Measurements from ENCODE around the gene ANXA2. TPM values are rescaled to one million over a fixed set of nuclear protein-coding genes. Genes with fewer than 3 reads are reported as not detected.

The ANXA2 gene
- polyA plus RNA-seq, 1 of the 3 experiments (the other 2 are of a cell fraction), result 4,669 TPM

- no peaks in the 10 kb centered on the region for H3K9me3 ChIP-seq
- no peak overlapping the region; a peak in 1 of 4 replicates for H3K4me3 ChIP-seq (ENCODE audit: low read depth in 2 of 2, low read length in 1 of 2)
- H3K27ac ChIP-seq (ENCODE audit: low read depth in 2 of 2, low read length in 1 of 2), result peak overlapping the region; percentile 39 to 83; a peak in 3 of 4 replicates
- POLR2A ChIA-PET, result no interaction called here
- H2AFZ ChIP-seq (ENCODE audit: low read depth), result no peak overlapping the region
- peaks cover 31% of the 10 kb centered on the region for H3K79me2 ChIP-seq (ENCODE audit: insufficient read depth)
- no peak for DNase-seq
- no peaks in the 10 kb centered on the region for H3K27me3 ChIP-seq (ENCODE audit: insufficient read depth)
- no peaks in the 10 kb centered on the region for H3K9me2 ChIP-seq
- peaks cover 31% of the 10 kb centered on the region for H3F3A ChIP-seq (replicated peaks; ENCODE audit: insufficient read depth)
- WGBS (ENCODE audit: low lambda C conversion rate), result 9% methylated on average over 2 of the region's 2 CpGs
- CTCF ChIA-PET, result interaction anchor here (0.7 to 1.1 kb wide), 2 partner anchors 68 to 99 kb away, joined by 3 read pairs; no protein-coding TSS in a partner anchor
- peaks cover 0 to 16% of the 10 kb centered on the region in 2 experiments; a peak in 3 of 4 replicates for H3K4me1 ChIP-seq (ENCODE audit: control insufficient read depth in 1 of 2, insufficient read depth in 2 of 2, low read depth in 1 of 2, low read length in 1 of 2)
- TF ChIP-seq TCF12 (IDR thresholded peaks at IDR 0.05) (peak; percentile 68), JUND (IDR thresholded peaks at IDR 0.05) (peak; percentile 71), FOSL2 (IDR thresholded peaks at IDR 0.05; ENCODE audit: borderline replicate concordance, low read depth) (peak; percentile 78), EP300 (IDR thresholded peaks at IDR 0.05; ENCODE audit: borderline replicate concordance in 1 of 2, low read depth in 1 of 2, low read length in 1 of 2) (peak in 1 of 2 experiments; percentile 39; a peak in 1 of 4 replicates), NFIC (IDR thresholded peaks at IDR 0.05; ENCODE audit: borderline replicate concordance) (peak; percentile 78), FOXM1 (IDR thresholded peaks at IDR 0.05; ENCODE audit: low read depth) (no peak), REST (IDR thresholded peaks at IDR 0.05; ENCODE audit: low read depth, low read length) (no peak), YY1 (IDR thresholded peaks at IDR 0.05; ENCODE audit: low read depth) (0 out of 2 replicates have a peak, but pooled peaks have one; percentile 22)
- TF ChIP-seq, protein P1, sequence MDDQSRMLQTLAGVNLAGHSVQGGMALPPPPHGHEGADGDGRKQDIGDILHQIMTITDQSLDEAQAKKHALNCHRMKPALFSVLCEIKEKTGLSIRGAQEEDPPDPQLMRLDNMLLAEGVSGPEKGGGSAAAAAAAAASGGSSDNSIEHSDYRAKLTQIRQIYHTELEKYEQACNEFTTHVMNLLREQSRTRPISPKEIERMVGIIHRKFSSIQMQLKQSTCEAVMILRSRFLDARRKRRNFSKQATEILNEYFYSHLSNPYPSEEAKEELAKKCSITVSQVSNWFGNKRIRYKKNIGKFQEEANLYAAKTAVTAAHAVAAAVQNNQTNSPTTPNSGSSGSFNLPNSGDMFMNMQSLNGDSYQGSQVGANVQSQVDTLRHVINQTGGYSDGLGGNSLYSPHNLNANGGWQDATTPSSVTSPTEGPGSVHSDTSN (IDR thresholded peaks at IDR 0.05), result peak; percentile 75; the same call in 1 of the 2 replicates
- H3K36me3 ChIP-seq (replicated peaks in 1 of 2; ENCODE audit: control insufficient read depth in 1 of 2, insufficient read depth in 2 of 2, low read length in 1 of 2), result peaks cover 10 to 24% of the 10 kb centered on the region in 2 experiments
- peak overlapping the region; percentile 9; the same call in 1 of the 2 replicates for H3K9ac ChIP-seq
- H4K20me1 ChIP-seq (ENCODE audit: insufficient read depth), result no peaks in the 10 kb centered on the region
- H3K4me2 ChIP-seq, result peak overlapping the region; percentile 59
These were observed 29.2 kb upstream of the ANXA2 start for GRCh38 chr15:60426870-60427508.

DNA sequence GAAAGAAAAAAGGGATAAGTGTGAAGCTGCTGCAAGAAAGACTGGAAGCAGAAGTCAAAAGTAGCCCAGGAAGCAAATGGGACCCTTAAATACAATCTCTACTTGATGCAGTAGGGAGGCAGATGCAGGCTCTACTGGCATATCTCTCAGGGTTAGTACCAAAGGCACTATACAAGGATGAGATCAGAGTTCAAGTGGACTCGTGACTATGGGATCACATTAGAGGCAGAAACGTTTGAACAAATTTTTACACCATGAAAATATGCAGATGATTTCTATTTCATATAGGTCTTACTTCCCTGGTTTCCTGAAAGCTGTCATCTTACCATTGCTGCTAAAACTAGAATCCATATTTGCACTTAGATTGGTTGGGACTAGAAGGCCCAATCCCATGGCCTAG, 27.7 kb upstream of the ANXA2 start:
- 89% methylated on average over 2 of the region's 2 CpGs for WGBS (ENCODE audit: low lambda C conversion rate)
- Histone ChIP-seq H3K9ac (no peak overlapping the region), H4K20me1 (ENCODE audit: insufficient read depth) (no peaks in the 10 kb centered on the region), H3K36me3 (replicated peaks in 1 of 2; ENCODE audit: control insufficient read depth in 1 of 2, insufficient read depth in 2 of 2, low read length in 1 of 2) (peaks cover 7 to 19% of the 10 kb centered on the region in 2 experiments), H3K27me3 (ENCODE audit: insufficient read depth) (no peaks in the 10 kb centered on the region), H3K4me2 (no peak overlapping the region), H2AFZ (ENCODE audit: low read depth) (no peak overlapping the region), H3K9me2 (no peaks in the 10 kb centered on the region), H3K9me3 (no peaks in the 10 kb centered on the region), H3K79me2 (ENCODE audit: insufficient read depth) (peaks cover 37% of the 10 kb centered on the region), H3F3A (replicated peaks; ENCODE audit: insufficient read depth) (peaks cover 46% of the 10 kb centered on the region), H3K4me3 (ENCODE audit: low read depth in 2 of 2, low read length in 1 of 2) (no peak overlapping the region), H3K4me1 (ENCODE audit: control insufficient read depth in 1 of 2, insufficient read depth in 2 of 2, low read depth in 1 of 2, low read length in 1 of 2) (peaks cover 0 to 29% of the 10 kb centered on the region in 2 experiments; a peak in 3 of 4 replicates), H3K27ac (ENCODE audit: low read depth in 2 of 2, low read length in 1 of 2) (no peak overlapping the region)
- ChIA-PET POLR2A (no interaction called here), CTCF (interaction anchor here (0.7 to 1.1 kb wide), 2 partner anchors 18 to 95 kb away, joined by 3 read pairs; no protein-coding TSS in a partner anchor)
- DNase-seq, result no peak
- TF ChIP-seq RAD21 (IDR thresholded peaks at IDR 0.05; ENCODE audit: low read length) (no peak), POLR2AphosphoS5 (IDR thresholded peaks at IDR 0.05; ENCODE audit: low read depth, low read length) (no peak), MXI1 (IDR thresholded peaks at IDR 0.05; ENCODE audit: low read depth, low read length) (no peak), TAF1 (IDR thresholded peaks at IDR 0.05; ENCODE audit: borderline replicate concordance, low read depth, low read length) (no peak), NRF1 (IDR thresholded peaks at IDR 0.05; ENCODE audit: low read depth, low read length) (no peak), TEAD4 (IDR thresholded peaks at IDR 0.05; ENCODE audit: borderline replicate concordance, insufficient read depth) (no peak), MEF2A (IDR thresholded peaks at IDR 0.05; ENCODE audit: borderline replicate concordance, low read depth) (no peak), REST (IDR thresholded peaks at IDR 0.05; ENCODE audit: low read depth, low read length) (no peak), ELF1 (IDR thresholded peaks at IDR 0.05) (no peak), SIN3A (IDR thresholded peaks at IDR 0.05; ENCODE audit: borderline replicate concordance, low read depth, low read length) (no peak)
- TF ChIP-seq, protein P2, sequence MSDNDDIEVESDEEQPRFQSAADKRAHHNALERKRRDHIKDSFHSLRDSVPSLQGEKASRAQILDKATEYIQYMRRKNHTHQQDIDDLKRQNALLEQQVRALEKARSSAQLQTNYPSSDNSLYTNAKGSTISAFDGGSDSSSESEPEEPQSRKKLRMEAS (IDR thresholded peaks at IDR 0.05; ENCODE audit: low read depth), result no peak
